MM.1S (cell line): ENCODE results near the gene COL18A1.

Source experiments
- CTCF ChIP-seq: fragments of 300-600 bp; sonication (generic); IDR thresholded peaks from 2 replicates; pipeline ENCODE4 v1.5.1; 2016; ENCODE audit warnings: antibody characterized with exemption, low read length, mixed read lengths
- EZH2 ChIP-seq: fragments of 300-600 bp; sonication (generic); optimal IDR thresholded peaks from 2 replicates; pipeline ENCODE3; 2017; ENCODE audit warnings: low read depth, mild to moderate bottlenecking, antibody characterized with exemption, low read length, mixed read lengths
- EZH2phosphoT487 ChIP-seq: fragments of 300-600 bp; sonication (generic); IDR thresholded peaks from 2 replicates; pipeline ENCODE4 v1.6.1; 2018; ENCODE audit warnings: antibody characterized with exemption, low read length

- TF ChIP-seq CTCF (no peak), EZH2phosphoT487 (no peak), EZH2 (no peak)
These were observed 2.8 kb upstream of the COL18A1 start for GRCh38 chr21:45401916-45402900.
